ENCODE measurements around the gene POLR2E. TPM values are rescaled to one million over a fixed set of nuclear protein-coding genes. Genes with fewer than 3 reads are reported as not detected.

The POLR2E gene
- polyA plus RNA-seq, 1 experiment, result 292 TPM

DNA sequence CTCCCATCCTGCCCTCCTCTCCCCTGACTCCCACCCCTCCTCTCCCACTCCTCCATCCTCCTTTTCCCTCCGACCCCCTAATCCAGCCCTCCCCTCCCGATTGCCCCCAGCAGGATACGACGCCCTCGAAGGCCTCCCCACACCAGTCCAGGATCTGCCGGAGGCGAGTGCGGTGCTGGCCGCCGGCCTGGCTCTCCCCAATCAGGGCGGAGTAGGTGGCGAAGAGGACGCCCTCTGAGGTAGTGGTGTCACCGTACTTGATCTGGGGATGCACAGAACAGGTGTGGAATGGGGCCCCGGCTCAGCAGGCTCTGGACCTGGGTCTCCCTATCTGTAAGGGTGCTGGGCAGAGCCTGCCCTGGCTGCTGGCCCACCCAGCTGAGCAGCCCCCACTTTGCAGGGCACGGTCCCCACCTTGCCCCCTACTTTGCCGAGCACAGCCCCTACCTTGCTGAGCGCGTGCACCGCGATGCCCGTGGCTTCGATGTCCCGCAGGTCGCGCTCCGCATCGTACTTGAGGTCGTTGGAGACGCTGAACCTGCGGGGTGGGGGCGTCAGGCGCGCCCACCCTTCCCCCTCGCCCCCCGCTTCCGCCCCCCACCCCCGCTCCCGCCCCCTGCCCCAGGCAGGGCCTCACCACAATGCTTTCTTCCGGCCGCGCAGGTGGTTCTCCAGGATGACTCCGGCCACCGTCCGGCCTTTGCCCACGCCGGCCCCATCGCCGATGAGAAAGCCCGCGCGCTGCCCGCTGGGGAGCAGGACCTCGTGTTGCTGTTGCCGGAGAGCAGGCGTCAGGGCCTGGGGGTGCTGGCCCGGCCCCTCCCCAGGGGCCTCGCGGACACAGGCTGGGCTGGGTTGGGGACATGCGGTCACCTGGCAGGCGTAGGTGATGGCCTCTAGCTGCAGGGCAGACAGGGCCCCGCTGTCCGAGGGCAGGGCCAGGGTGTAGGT is 27.1 kb upstream of the POLR2E start:
- Histone ChIP-seq H3K36me3 (ENCODE audit: control insufficient read depth, insufficient read depth, low read length) (peaks cover 71% of the 10 kb centered on the region), H3K27me3 (ENCODE audit: control insufficient read depth, insufficient read depth, low read length) (no peaks in the 10 kb centered on the region), H3K4me3 (ENCODE audit: low read depth, low read length) (no peak overlapping the region)
- CTCF ChIA-PET, result interaction anchor here (1.9 to 3.1 kb wide), 2 partner anchors 9 to 144 kb away, joined by 3 to 20 read pairs; no protein-coding TSS in a partner anchor
- DNase-seq (ENCODE audit: low read depth), result no peak
- POLR2A ChIA-PET, result no interaction called here
- no peak for TF ChIP-seq CTCF (IDR thresholded peaks at IDR 0.05; ENCODE audit: insufficient read depth, low read depth, low read length)

DNA sequence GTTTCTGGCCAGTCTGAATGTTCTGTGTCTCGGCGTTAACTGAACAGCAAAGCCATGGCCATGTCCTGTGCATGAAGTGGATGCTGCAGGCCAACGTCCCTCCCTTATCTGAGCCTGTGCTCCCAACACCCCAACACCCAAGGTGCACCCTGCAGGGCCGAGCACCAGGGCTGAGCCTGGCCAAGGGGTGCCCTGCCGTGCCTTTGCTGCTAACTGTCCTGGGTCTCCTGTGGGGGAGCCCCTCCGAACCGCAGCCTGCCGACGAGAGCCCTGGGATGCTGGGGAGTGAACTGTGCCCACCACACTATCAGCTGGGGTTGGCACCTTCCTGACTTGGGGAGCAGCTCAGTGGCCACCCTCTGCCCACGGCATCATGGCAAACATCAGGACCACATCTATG is 26.2 kb upstream of the POLR2E start:
- TF ChIP-seq CTCF (IDR thresholded peaks at IDR 0.05; ENCODE audit: insufficient read depth, low read depth, low read length), result no peak
- Histone ChIP-seq H3K4me3 (ENCODE audit: low read depth, low read length) (no peak overlapping the region), H3K36me3 (ENCODE audit: control insufficient read depth, insufficient read depth, low read length) (peaks cover 71% of the 10 kb centered on the region), H3K27me3 (ENCODE audit: control insufficient read depth, insufficient read depth, low read length) (no peaks in the 10 kb centered on the region)
- POLR2A ChIA-PET, result no interaction called here
- no peak for DNase-seq (ENCODE audit: low read depth)
- CTCF ChIA-PET, result interaction anchor here (1.9 to 2.4 kb wide), 2 partner anchors 9 to 145 kb away, joined by 3 to 6 read pairs; no protein-coding TSS in a partner anchor

GRCh38 chr19:1119475-1120217 is 24.5 kb upstream of the POLR2E start:
- Histone ChIP-seq H3K27me3 (ENCODE audit: control insufficient read depth, insufficient read depth, low read length) (no peaks in the 10 kb centered on the region), H3K4me3 (ENCODE audit: low read depth, low read length) (no peak overlapping the region), H3K36me3 (ENCODE audit: control insufficient read depth, insufficient read depth, low read length) (peaks cover 65% of the 10 kb centered on the region)
- no peak for TF ChIP-seq CTCF (IDR thresholded peaks at IDR 0.05; ENCODE audit: insufficient read depth, low read depth, low read length)
- no peak for DNase-seq (ENCODE audit: low read depth)
- ChIA-PET CTCF (interaction anchor here (0.6 to 2.4 kb wide), 3 partner anchors 9 to 196 kb away, joined by 3 to 6 read pairs (median 3); no protein-coding TSS in a partner anchor), POLR2A (no interaction called here)

GRCh38 chr19:1118999-1119398 is 23.8 kb upstream of the POLR2E start:
- H3K36me3 ChIP-seq (ENCODE audit: control insufficient read depth, insufficient read depth, low read length), result peaks cover 62% of the 10 kb centered on the region
- H3K4me3 ChIP-seq (ENCODE audit: low read depth, low read length), result no peak overlapping the region
- POLR2A ChIA-PET, result no interaction called here
- DNase-seq (ENCODE audit: low read depth), result no peak
- no peak for TF ChIP-seq CTCF (IDR thresholded peaks at IDR 0.05; ENCODE audit: insufficient read depth, low read depth, low read length)
- H3K27me3 ChIP-seq (ENCODE audit: control insufficient read depth, insufficient read depth, low read length), result no peaks in the 10 kb centered on the region
- CTCF ChIA-PET, result interaction anchor here (1.4 kb wide), 1 partner anchor 10 kb away, joined by 3 read pairs; no protein-coding TSS in a partner anchor

- H3K4me3 ChIP-seq (ENCODE audit: low read depth, low read length), result no peak overlapping the region
- no peak for DNase-seq (ENCODE audit: low read depth)
- H3K36me3 ChIP-seq (ENCODE audit: control insufficient read depth, insufficient read depth, low read length), result peaks cover 61% of the 10 kb centered on the region
- H3K27me3 ChIP-seq (ENCODE audit: control insufficient read depth, insufficient read depth, low read length), result no peaks in the 10 kb centered on the region
- POLR2A ChIA-PET, result no interaction called here
- TF ChIP-seq CTCF (IDR thresholded peaks at IDR 0.05; ENCODE audit: insufficient read depth, low read depth, low read length), result no peak
- CTCF ChIA-PET, result no interaction called here
Observed at GRCh38 chr19:1117654-1118053, 22.5 kb upstream of the POLR2E start.
